Skeletal muscle satellite cell (primary cell): ENCODE data around the gene EXOC3L2.
"Not testable (repeated sequence)": the region's sequence is repeated elsewhere in the genome, so short reads cannot be mapped to it uniquely, and the experiment has no call there.

Experiments used
- H3K27me3 ChIP-seq: 2 replicates; pipeline ENCODE4 v1.7.0; 2013; ENCODE audit warnings: low read length; ENCODE audit not compliant: control insufficient read depth, insufficient read depth
- H3K36me3 ChIP-seq: 2 replicates; pipeline ENCODE4 v1.7.0; 2013; ENCODE audit warnings: mild to moderate bottlenecking, control low read depth, low read length; ENCODE audit not compliant: insufficient read depth
- H3K4me1 ChIP-seq: 2 replicates; pipeline ENCODE4 v1.7.0; 2013; ENCODE audit warnings: low read length; ENCODE audit not compliant: control insufficient read depth, insufficient read depth
- H3K4me2 ChIP-seq: 2 replicates; pipeline ENCODE4 v1.7.0; 2013; ENCODE audit warnings: mild to moderate bottlenecking, low read length
- H3K4me3 ChIP-seq: 2 replicates; pipeline ENCODE4 v1.7.0; 2013; ENCODE audit warnings: low read length
- H3K9ac ChIP-seq: 2 replicates; pipeline ENCODE4 v1.7.0; 2013; ENCODE audit warnings: mild to moderate bottlenecking, low read depth, low read length, moderate library complexity
- H3K9me3 ChIP-seq: replicated peaks from 2 replicates; pipeline ENCODE4 v1.7.0; 2013; ENCODE audit warnings: mild to moderate bottlenecking, control low read depth, low read length

Gene EXOC3L2

GRCh38 chr19:45273521-45273855, 28.3 kb upstream of the EXOC3L2 start:
- H3K36me3 ChIP-seq = peaks cover 36% of the 10 kb centered on the region
- no peaks in the 10 kb centered on the region for H3K4me1 ChIP-seq

GRCh38 chr19:45271735-45272108, 26.5 kb upstream of the EXOC3L2 start:
- H3K4me3 ChIP-seq = no peak overlapping the region
- H3K36me3 ChIP-seq = peaks cover 30% of the 10 kb centered on the region
- no peak overlapping the region for H3K9ac ChIP-seq
- H3K4me2 ChIP-seq = no peak overlapping the region
- H3K9me3 ChIP-seq = no peaks in the 10 kb centered on the region
- H3K4me1 ChIP-seq = no peaks in the 10 kb centered on the region
- no peaks in the 10 kb centered on the region for H3K27me3 ChIP-seq

More at GRCh38 chr19:45273521-45273855, 28.3 kb upstream of the EXOC3L2 start:
- Histone ChIP-seq H3K4me2 (no peak overlapping the region), H3K27me3 (no peaks in the 10 kb centered on the region), H3K9ac (no peak overlapping the region), H3K9me3 (no peaks in the 10 kb centered on the region), H3K4me3 (no peak overlapping the region)

GRCh38 chr19:45271098-45271734, 26.0 kb upstream of the EXOC3L2 start:
- Histone ChIP-seq H3K27me3 (no peaks in the 10 kb centered on the region), H3K4me2 (no peak overlapping the region), H3K4me3 (no peak overlapping the region), H3K9me3 (no peaks in the 10 kb centered on the region), H3K9ac (no peak overlapping the region), H3K4me1 (no peaks in the 10 kb centered on the region), H3K36me3 (peaks cover 29% of the 10 kb centered on the region)

- H3K4me2 ChIP-seq, H3K4me3 ChIP-seq, H3K4me1 ChIP-seq, H3K9ac ChIP-seq, H3K27me3 ChIP-seq, H3K9me3 ChIP-seq: not testable (repeated sequence)
- peaks cover 24% of the 10 kb centered on the region for H3K36me3 ChIP-seq
Observed at GRCh38 chr19:45269939-45270338, 24.7 kb upstream of the EXOC3L2 start.

GRCh38 chr19:45267296-45267695, 22.1 kb upstream of the EXOC3L2 start:
- H3K27me3 ChIP-seq = no peaks in the 10 kb centered on the region
- no peaks in the 10 kb centered on the region for H3K4me1 ChIP-seq
- peaks cover 15% of the 10 kb centered on the region for H3K36me3 ChIP-seq
- H3K9me3 ChIP-seq = no peaks in the 10 kb centered on the region
- no peak overlapping the region for H3K4me2 ChIP-seq
- no peak overlapping the region for H3K4me3 ChIP-seq
- no peak overlapping the region for H3K9ac ChIP-seq

- Histone ChIP-seq H3K36me3 (peaks cover 13% of the 10 kb centered on the region), H3K4me2 (no peak overlapping the region), H3K27me3 (no peaks in the 10 kb centered on the region), H3K9ac (no peak overlapping the region), H3K9me3 (no peaks in the 10 kb centered on the region), H3K4me1 (no peaks in the 10 kb centered on the region), H3K4me3 (no peak overlapping the region)
Observed at GRCh38 chr19:45265375-45265774, 20.2 kb upstream of the EXOC3L2 start.

GRCh38 chr19:45264781-45265317, 19.6 kb upstream of the EXOC3L2 start:
- Histone ChIP-seq H3K9me3 (no peaks in the 10 kb centered on the region), H3K36me3 (peaks cover 13% of the 10 kb centered on the region), H3K9ac (no peak overlapping the region), H3K4me3 (no peak overlapping the region), H3K27me3 (no peaks in the 10 kb centered on the region), H3K4me2 (no peak overlapping the region), H3K4me1 (no peaks in the 10 kb centered on the region)

- H3K9me3 ChIP-seq = no peaks in the 10 kb centered on the region
- no peak overlapping the region for H3K4me3 ChIP-seq
- H3K4me2 ChIP-seq = no peak overlapping the region
- H3K36me3 ChIP-seq = peaks cover 15% of the 10 kb centered on the region
- no peaks in the 10 kb centered on the region for H3K27me3 ChIP-seq
- no peaks in the 10 kb centered on the region for H3K4me1 ChIP-seq
- H3K9ac ChIP-seq = no peak overlapping the region
Observed at GRCh38 chr19:45263013-45263412, 17.8 kb upstream of the EXOC3L2 start.

GRCh38 chr19:45262570-45262969, 17.4 kb upstream of the EXOC3L2 start:
- Histone ChIP-seq H3K4me1 (no peaks in the 10 kb centered on the region), H3K9me3 (no peaks in the 10 kb centered on the region), H3K36me3 (peaks cover 14% of the 10 kb centered on the region), H3K4me3 (no peak overlapping the region), H3K9ac (no peak overlapping the region), H3K27me3 (no peaks in the 10 kb centered on the region), H3K4me2 (no peak overlapping the region)

GRCh38 chr19:45258862-45259261, 13.7 kb upstream of the EXOC3L2 start:
- H3K4me2 ChIP-seq = no peak overlapping the region
- no peak overlapping the region for H3K9ac ChIP-seq
- H3K36me3 ChIP-seq = peaks cover 10% of the 10 kb centered on the region
- H3K9me3 ChIP-seq = no peaks in the 10 kb centered on the region
- H3K27me3 ChIP-seq = no peaks in the 10 kb centered on the region
- peaks cover under 1% of the 10 kb centered on the region for H3K4me1 ChIP-seq
- no peak overlapping the region for H3K4me3 ChIP-seq

- Histone ChIP-seq H3K9me3 (no peaks in the 10 kb centered on the region), H3K4me3 (no peak overlapping the region), H3K9ac (no peak overlapping the region), H3K27me3 (no peaks in the 10 kb centered on the region), H3K4me2 (no peak overlapping the region), H3K36me3 (peaks cover 10% of the 10 kb centered on the region), H3K4me1 (peaks cover 21% of the 10 kb centered on the region)
Observed at GRCh38 chr19:45256836-45257235, 11.6 kb upstream of the EXOC3L2 start.

GRCh38 chr19:45255611-45256157, 10.5 kb upstream of the EXOC3L2 start:
- no peak overlapping the region for H3K4me3 ChIP-seq
- H3K27me3 ChIP-seq = no peaks in the 10 kb centered on the region
- peaks cover 21% of the 10 kb centered on the region for H3K4me1 ChIP-seq
- H3K9ac ChIP-seq = no peak overlapping the region
- H3K4me2 ChIP-seq = no peak overlapping the region
- H3K9me3 ChIP-seq = no peaks in the 10 kb centered on the region
- H3K36me3 ChIP-seq = peaks cover 6% of the 10 kb centered on the region
